ENCODE data around the gene FRMPD2.
"Not testable (repeated sequence)": the region's sequence is repeated elsewhere in the genome, so short reads cannot be mapped to it uniquely, and the experiment has no call there.

Gene FRMPD2

DNA sequence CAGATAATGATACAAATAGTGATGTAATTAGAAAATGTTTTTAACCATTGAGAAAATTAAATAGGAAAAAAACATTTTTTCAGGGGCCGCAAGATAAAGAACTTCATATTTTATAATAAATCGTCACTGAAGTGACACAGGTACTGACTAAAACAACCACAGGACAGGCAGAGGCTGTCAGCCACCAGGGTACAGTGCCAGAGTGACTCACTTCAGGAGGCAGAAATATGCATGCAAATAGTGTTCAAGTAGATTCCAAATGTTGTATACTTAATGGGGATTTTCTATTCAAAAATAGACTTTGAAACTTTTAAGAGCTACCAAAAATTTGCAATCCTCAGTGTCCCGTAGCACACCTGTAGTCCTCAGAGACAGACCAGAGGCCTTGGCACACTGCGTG lies 68.6 kb downstream of the FRMPD2 start:
- no peak for DNase-seq (ENCODE audit: low read depth in 2 of 2)

DNA sequence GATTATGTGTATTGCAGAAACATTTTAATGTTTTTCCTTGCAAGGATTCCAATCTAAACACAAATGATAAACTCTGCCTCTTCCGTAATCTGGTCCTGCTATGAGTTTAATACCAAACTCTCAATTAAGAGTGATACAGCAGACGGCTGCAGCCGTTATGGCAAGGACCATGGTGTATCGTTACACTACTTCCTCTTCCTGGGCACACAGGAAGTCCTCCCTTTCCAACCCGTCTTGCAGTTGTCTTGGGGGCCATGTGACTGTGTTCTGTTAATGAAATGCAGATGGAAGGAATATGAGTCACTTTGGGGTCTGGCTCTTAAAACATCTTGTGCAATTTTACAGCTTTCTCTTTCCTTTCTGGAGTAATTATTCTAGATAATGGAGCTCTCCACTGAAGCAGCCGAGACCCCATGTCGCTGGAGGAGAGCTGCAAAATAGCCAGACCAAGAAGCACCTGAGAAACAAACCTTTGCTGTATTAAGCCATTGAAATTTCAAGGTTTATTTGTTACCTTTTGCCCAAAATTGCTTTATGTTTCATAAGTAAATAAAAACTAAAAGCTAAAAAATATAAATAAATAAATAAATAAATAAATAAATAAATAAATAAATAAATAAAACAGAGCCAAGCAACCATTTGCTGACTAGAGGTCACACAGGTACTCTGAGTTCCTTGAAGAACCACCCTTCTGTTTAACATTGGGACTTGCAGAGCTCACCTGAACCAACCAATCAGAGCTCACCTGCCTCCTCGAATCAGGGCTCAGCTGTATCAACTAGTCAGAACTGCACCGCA lies 74.7 kb downstream of the FRMPD2 start:
- DNase-seq (ENCODE audit: low read depth in 2 of 2) = peak; percentile 76 to 77

DNA sequence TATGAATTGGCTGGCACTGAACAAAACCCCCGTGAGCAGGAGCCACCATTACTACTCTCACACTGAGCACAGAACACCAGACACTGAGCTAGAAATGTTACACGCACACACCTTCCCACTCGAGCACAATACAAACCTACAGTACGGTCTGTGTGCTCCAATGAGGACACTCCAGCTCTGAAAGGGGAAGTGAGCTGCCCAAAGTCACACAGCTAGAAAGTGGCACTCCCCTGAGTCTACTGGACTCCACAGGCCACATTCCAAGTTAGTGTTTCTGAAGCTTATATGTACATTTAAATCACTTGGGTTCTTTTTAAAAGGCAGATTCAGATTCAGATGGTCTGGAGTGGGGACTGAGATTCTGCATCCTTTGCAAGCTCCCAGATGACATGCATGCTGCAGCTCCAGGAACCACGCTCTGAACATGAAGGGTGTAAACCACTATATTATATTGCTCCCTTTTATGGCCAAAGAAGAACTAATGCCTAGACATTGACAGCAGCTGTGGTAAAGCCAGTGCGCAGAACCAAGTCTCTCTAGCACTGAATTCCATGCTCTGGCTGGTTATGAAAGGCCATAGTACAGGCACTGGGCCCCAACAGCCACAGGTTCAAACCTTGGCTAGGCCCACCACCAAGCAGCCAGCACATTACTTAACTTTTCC lies 77.1 kb downstream of the FRMPD2 start:
- no peak for DNase-seq (ENCODE audit: low read depth in 2 of 2)

DNA sequence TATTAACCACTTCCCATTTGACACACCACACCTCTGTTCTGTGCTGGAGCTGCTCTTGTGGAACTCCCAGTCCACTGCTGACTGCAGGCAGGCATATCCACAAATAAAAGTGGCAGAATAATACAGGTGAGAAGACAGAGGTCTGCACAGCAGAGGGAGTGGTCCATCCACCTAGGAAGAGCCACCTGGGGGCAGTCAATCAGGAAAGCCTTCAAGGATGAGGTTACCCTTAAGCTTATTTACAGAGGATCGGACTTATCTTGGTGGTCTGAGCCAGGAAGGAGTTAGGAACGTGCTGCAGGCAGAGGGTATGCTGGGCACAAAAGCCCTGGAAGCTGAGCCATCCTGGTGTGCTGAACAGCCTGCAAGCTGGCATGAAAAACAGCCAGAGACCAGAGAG lies 78.7 kb downstream of the FRMPD2 start:
- no peak for DNase-seq (ENCODE audit: low read depth in 2 of 2)

DNA sequence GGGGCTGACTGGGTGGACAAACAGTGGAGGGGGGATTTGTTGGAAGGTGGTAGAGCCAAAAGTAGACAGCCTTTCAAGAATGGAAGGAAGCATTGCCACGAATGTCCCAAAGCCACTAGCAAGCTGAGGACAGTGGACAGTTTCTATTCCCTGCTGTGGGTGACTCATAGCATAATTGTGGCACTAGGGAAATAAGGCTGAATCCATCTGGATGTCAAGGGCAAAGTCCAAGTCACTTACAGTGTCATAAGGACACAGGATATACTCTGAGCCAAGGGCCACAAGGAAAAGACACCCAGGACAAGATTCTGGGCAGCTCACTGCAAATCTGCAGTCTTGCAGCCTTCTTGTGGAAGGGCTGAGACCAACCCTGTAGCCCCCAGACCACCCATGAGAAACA lies 79.7 kb downstream of the FRMPD2 start:
- DNase-seq (ENCODE audit: low read depth in 2 of 2) = no peak

DNA sequence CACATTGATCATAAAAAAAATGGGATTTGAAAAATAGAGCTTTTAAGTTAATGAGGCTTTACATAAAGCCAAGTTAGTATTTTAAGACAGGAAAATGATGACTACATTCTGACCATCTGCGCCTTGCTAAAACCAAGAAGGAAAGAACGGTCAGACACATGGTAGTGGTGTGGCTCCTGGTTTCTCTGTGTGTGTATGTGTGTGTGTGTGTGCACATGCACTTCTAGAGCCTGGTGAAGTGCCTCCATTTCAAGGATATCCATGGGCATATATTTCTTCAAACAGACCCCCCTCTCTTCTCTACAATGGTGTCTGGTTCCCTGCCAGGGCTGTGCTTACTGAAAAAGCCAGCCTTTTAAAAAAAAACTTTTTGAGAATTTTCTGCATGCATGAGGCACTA lies 80.9 kb downstream of the FRMPD2 start:
- no peak for DNase-seq (ENCODE audit: low read depth in 2 of 2)

DNA sequence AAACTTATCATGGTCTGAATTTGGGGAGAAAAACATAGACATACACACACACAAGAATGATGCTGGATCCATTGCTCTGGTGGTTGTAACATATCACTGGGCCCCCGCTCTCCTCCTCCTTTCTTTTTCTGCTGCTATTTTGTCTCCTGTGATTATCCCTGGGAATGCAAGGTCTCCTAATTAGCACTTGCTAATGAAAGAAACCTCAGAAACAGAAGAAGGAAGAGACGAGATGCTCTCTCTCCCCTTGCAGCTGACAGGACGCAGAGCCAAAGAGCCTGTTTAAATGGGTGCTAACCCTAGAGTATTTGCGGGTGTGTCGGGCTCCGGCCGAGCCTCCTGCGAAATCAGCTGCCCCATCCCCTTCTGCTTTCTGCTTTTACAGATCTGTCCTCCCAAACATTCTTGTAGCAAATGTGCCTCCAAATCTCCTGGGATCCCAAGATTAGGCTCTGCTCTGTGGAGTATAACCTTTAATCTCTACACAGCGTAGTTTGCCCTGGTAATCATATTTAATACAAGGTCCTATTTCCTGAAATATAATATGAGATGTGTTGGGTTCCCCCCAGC lies 81.5 kb downstream of the FRMPD2 start:
- DNase-seq (ENCODE audit: low read depth in 2 of 2) = no peak

DNA sequence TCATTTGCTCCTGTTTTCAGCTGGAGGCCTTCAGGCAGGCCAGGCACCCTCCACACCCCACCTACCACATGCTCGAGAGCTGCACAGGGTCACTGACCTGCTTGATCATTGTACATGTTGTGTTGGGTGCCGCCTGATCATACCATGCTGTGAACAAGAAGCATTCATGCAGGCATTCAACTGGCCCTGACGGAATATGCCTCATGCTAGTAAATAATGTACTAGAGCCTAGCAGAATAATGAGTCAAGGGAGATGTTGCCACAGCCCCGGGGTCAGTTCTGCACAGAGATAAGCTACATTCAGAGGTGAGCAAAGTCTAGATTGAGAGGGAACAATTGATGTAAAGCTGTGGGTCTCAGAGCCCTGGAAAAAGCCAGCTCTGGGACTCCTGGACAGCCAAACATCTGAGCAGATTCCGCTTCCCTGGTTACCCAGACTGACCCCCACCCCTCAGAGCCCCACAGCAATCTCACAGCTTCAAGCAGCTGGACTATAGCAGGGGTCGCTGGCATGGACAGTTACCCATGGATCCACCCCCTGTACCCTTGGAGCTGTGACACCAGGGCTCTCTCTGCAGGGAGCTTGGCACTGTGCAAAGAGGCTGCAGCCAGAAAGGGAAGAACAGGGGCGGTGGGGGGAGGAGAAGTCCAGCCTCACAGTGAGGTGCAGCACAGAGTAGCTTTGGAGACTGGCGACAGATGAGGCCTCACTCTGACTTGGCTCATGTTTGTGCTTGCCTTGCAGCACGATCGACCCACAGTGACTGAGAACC lies 86.6 kb downstream of the FRMPD2 start:
- no peak for DNase-seq (ENCODE audit: low read depth in 2 of 2)

DNA sequence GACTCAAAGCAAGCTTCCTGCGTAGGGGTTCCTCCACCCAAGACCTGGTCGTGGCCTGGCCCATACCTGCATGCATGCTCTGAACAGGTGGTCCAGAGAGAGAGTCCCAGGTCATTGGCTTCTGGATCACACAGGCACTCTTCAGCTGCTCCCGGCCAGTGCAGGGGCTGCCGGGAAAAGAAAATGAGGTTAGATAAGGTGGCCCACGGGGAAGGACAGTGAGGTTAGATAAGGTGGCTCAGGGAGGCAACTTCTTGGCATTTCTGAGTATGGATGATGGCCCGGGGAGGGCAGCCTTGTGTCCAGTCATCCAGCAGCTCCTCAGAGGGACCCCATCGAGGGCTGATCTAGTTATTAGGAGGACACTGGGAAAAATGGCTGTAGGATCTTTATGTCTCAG lies 87.4 kb downstream of the FRMPD2 start:
- no peak for DNase-seq (ENCODE audit: low read depth in 2 of 2)

DNA sequence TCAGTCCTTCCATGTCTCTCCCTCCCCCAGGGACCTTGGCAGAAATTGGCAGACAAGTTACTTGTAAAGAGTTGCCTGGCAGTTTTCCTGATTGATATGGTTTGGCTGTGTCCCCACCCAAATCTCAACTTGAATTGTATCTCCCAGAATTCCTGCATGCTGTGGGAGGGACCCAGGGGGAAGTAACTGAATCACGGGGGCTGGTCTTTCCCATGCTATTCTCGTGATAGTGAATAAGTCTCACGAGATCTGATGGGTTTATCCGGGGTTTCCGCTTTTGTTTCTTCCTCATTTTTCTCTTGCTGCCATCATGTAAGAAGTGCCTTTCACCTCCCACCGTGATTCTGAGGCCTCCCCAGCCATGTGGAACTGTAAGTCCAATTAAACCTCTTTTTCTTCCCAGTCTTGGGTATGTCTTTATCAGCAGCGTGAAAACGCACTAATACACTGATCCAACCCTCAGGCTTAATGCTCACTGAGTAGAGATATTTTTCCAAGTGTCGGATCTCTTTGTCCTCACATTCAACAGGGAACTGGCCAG lies 88.2 kb downstream of the FRMPD2 start:
- DNase-seq (ENCODE audit: low read depth in 2 of 2) = not testable (repeated sequence)

DNA sequence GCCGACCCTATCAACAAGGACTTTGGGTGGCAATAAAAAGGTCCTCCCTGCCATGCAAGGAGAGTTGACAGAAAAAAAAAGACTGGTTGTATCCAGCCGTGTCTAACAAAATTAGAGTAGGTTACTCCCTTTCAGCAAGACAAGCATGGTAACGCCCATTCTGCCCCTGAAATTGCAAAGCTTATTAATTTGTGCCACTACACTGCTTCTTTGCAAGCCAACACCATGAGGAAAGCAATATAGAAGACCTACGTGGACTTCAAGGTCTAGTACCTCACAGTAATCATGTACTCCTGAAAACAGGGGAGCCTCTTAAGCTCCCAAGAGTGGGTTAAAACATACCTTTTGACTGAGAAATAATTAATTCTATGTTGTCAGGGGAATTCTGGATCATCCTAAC lies 90.3 kb downstream of the FRMPD2 start:
- DNase-seq (ENCODE audit: low read depth in 2 of 2) = no peak

DNA sequence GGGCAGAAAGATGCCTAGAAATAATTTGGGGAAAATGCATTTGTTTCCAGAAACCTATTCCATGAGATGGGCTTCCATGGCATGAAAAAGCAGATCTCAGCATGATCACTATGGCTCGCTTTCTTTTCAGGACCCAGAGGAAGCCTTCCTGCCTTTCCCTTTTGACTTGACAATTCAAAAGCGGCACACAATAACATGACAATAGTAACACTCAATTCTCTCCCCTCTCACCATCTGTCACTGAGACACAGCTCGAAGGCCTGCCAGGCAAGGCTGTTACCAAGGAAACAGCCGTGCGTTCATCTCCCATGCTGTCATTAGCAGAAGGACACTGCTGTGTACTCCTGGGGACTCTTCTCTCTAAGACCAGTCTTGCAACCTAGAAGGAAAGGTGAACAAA lies 101.8 kb downstream of the FRMPD2 start:
- DNase-seq (ENCODE audit: low read depth in 2 of 2) = not testable (repeated sequence)

DNA sequence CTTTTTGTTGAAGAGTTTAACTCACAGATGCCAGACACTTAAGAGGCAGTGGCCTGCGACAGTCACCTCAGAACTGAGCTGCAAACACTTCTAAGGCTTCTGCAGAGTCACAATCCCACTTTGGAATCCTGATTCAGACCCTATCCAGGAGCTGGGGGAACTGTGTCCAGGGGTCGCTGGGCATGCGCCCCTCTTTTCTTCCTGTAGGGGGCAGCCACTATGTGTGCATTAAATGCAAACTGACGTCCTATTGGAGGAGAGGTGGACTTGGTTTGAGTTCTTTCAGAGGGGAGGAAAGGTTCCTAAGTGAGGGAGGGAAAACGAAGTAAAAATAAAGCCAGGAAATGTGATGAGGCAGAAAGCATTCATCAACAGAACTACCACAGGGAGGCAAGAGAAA lies 113.8 kb downstream of the FRMPD2 start:
- not testable (repeated sequence) for DNase-seq (ENCODE audit: low read depth in 2 of 2)

DNA sequence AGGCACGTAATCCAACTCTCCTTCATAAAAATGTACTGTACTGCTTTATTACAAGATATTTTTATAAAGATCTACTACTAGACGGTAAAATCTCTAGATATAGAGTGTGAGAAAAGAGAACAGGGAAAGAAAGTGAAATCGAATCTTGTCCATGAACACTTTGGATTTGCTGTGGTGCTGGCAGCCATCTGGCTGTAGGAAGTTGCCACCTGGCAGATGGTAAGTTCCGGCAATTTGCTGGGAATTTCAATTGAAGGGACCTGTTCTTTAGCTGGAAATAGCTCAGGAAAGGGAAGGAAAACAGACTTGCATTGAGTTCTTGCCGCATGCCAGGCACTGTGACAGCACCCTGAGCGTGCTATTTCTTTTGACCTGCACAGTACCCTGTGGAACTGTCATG lies 114.3 kb downstream of the FRMPD2 start:
- not testable (repeated sequence) for DNase-seq (ENCODE audit: low read depth in 2 of 2)

DNA sequence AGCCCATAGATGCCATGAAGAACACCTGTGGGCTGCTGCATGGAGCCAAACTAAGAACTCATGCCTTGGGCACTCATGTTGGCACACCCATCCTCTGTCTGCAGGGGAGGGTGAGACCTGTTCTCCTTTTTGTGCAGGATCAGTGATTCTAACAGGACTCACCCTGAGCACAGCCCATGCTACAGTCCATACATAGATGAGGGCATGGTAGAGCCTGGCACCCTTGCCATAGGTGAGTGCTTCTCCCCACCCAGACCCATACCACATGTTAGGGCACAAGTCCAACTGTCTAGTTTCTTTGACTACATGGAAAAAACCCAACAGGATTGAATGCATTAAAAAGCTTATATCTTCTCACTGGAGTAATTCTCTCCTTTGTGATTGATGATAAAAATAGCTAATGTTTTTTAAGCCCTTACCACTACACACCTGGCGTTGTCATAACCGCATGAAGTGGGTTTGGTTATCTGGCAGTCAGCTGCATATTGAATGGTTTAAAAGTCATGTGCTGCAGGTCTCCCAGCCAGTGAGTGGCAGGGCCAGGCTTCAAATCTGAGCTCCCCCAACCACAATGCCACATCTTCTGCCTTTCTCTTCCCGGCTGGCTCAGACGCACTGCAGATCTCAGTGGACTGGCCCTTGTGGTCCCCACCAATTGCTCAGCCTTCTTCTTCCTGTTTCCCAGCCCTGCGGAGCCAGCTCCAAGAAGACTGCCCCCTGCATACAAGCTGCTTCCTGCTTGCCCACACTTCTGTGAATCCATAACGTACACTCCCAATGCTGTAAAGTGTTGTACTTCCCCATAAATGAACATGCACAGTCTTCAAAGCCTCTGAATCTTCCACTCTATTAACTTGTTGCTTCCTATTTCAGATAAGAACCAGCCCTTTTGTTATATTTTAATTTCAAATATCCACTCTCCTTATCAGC lies 120.0 kb downstream of the FRMPD2 start:
- DNase-seq (ENCODE audit: low read depth in 2 of 2) = not testable (repeated sequence)

DNA sequence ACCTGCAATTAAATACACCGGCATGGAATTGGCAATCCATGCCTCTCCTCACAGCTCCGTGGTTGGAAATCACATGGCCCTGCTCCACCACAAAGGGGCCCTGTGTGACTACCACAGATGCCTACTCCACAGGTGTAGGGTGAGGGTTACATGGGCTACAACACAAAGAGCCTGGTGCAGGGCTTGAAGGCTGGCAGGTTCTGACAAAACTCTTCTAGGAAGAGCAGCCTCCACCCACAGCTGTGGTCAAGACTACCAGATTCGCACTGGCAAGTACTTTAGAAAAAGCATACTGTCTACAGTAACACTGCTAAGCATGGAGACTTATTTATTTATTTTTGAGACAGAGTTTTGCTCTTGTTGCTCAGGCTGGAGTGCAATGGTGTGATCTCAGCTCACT lies 126.9 kb downstream of the FRMPD2 start:
- DNase-seq (ENCODE audit: low read depth in 2 of 2) = not testable (repeated sequence)

DNA sequence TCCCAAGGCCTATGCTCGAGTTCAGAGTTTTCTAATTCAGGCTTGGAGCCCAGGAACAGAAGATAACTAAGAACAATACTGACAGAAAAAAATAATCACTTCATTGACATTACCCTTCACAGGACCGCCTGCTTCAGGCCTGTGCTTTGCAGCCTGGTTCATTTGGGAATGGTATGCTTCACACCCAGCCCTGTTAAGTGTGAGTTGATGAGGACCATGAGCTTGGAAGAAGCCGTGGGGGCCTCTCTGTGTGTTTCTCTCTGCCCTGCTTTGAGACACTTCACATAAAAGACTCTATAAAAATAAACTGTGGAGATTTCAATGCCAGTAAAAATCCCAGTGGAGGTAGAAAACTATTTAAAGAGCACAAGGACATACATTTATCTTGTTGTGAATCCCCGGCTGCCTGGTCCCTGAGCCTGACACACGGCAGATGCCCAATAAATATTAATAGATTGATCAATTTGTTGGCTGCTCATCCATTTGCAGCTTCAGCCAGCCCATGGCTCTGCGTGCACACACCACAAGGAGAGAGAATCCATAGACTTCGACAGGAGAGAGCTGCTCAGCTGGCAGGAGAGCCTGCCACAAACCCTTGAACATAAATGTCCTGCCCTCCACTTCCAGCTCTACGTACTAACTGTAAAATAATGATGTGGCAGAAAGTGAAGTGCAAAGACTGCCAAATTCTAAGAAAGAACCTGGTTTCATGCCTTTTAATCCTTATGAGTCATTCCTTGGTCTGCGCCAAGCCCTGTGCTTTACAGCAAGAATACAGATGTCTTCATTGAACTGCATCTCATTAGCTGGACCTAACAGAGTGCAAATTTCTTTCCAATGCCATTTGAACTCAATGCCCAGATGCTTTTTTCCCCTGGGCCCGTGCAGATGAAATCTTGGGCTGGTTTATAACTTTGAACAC lies 130.5 kb downstream of the FRMPD2 start:
- DNase-seq (ENCODE audit: low read depth in 2 of 2) = not testable (repeated sequence)

DNA sequence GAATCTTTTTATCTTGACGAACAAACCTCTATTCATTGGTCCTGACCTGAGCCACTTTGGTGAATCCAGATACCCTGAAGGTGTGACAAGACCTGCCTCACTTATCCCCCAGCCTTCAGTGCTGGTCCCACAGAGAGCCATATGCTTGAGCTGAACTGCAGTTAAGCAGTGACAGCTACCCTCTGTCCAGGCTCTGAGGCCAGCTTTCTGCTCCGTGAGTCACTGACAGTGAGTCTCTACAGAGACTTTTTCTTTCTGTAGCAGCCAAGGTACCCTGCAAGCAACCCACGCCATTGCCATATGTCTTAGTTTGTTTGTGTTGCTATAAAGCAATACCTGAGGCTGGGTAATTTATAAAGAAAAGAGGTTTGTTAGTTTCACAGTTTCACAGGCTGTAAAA lies 133.5 kb downstream of the FRMPD2 start:
- not testable (repeated sequence) for DNase-seq (ENCODE audit: low read depth in 2 of 2)

DNA sequence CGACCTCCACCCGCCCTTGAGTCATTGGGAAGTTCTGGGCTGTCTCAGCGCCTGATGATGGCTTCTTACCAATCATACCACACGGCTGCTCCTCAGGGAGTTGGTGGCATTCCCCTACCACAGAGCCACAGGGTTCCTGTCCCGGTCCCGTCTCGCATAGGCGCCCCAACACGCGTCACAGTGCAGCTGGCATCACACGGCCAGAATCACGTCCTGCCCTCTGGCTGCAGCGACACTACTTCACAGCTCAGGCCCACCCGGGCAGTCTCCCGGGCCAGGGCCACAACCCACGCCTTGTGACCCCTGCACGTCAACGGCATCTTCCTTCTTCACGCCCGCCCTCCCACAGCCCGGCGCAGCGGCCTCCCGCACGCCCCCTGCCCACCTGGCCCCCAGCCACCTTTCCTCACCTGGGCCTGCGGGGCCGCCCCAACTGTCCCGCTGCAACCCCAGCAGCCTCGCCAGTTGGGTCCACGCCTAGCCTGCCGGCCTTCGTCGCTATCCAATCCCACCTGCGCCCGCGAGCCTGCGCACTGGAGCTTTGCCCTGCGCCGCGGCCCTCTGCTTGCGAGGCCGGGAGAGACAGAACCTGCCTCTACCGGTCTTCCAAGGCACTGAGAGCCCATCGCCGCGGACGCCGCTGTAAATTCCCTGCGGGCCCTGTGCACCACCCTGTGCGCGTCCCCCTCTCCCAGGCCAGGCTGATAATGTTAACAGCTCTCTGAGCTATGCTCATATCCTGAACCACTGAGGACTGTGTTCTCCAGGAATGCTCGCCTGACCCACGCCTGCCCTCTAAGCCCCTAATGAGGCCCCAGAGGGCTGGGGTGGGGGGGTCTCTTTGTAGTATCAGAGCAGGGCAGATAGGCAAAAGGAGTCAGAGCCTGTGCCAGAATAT lies 134.3 kb downstream of the FRMPD2 start:
- not testable (repeated sequence) for DNase-seq (ENCODE audit: low read depth in 2 of 2)
